ENCODE measurements around the gene OPN5.

OPN5 gene

GRCh38 chr6:47781732-47782131 is at the start of gene OPN5:
TSS of gene OPN5 (plus strand) at chr6:47782032. CDS start at chr6:47782067, 35 bp downstream.
- no peak for TF ChIP-seq CTCF (IDR thresholded peaks at IDR 0.05)
- no peak for TF ChIP-seq ZFX (IDR thresholded peaks at IDR 0.05; ENCODE audit: borderline replicate concordance)

GRCh38 chr6:47733879-47734558 is 47.8 kb upstream of the OPN5 start:
- no peak overlapping the region for H3K27ac ChIP-seq
- TF ChIP-seq ZFX (IDR thresholded peaks at IDR 0.05; ENCODE audit: borderline replicate concordance) (no peak), CTCF (IDR thresholded peaks at IDR 0.05) (peak; percentile 68)

More at GRCh38 chr6:47781732-47782131, at the start of gene OPN5:
- H3K27ac ChIP-seq, result no peak within 1 kb of the TSS

- TF ChIP-seq ZFX (IDR thresholded peaks at IDR 0.05; ENCODE audit: borderline replicate concordance) (no peak), CTCF (IDR thresholded peaks at IDR 0.05) (no peak)
- H3K27ac ChIP-seq, result no peak overlapping the region
These were observed 46.9 kb upstream of the OPN5 start for GRCh38 chr6:47734831-47735481.

GRCh38 chr6:47736083-47736700 is 45.6 kb upstream of the OPN5 start:
- H3K27ac ChIP-seq, result no peak overlapping the region
- TF ChIP-seq ZFX (IDR thresholded peaks at IDR 0.05; ENCODE audit: borderline replicate concordance) (no peak), CTCF (IDR thresholded peaks at IDR 0.05) (no peak)

- H3K27ac ChIP-seq, result no peak overlapping the region
- TF ChIP-seq CTCF (IDR thresholded peaks at IDR 0.05), result no peak
- no peak for TF ChIP-seq ZFX (IDR thresholded peaks at IDR 0.05; ENCODE audit: borderline replicate concordance)
These were observed 44.4 kb upstream of the OPN5 start for GRCh38 chr6:47737406-47737805.

- TF ChIP-seq ZFX (IDR thresholded peaks at IDR 0.05; ENCODE audit: borderline replicate concordance) (no peak), CTCF (IDR thresholded peaks at IDR 0.05) (no peak)
- H3K27ac ChIP-seq, result no peak overlapping the region
These were observed 41.1 kb upstream of the OPN5 start for GRCh38 chr6:47740714-47741113.

- no peak overlapping the region for H3K27ac ChIP-seq
- no peak for TF ChIP-seq CTCF (IDR thresholded peaks at IDR 0.05)
- TF ChIP-seq ZFX (IDR thresholded peaks at IDR 0.05; ENCODE audit: borderline replicate concordance), result no peak
These were observed 40.0 kb upstream of the OPN5 start for GRCh38 chr6:47741807-47742206.
